Type B pancreatic cell (in vitro differentiated cells): ENCODE results near the gene MIPEP. TPM values are rescaled to one million over a fixed set of nuclear protein-coding genes. Genes with fewer than 3 reads are reported as not detected.
A peak's percentile ranks its signal among the peaks of the same experiment; 100 is the strongest.

ENCODE experiments used
- DNase-seq: peaks from one replicate; pipeline ENCODE4 v3.0.0; 2021; ENCODE audit warnings: mixed read lengths; ENCODE audit not compliant: unreplicated experiment; ENCODE audit errors: extremely low spot score
- H3K27ac Mint-ChIP-seq: 2 replicates; pipeline ENCODE4 v1.8.0; 2021; ENCODE audit warnings: mild to moderate bottlenecking, mixed read lengths
- H3K27me3 Mint-ChIP-seq: 2 replicates; pipeline ENCODE4 v1.8.0; 2021; ENCODE audit warnings: mixed read lengths
- H3K36me3 Mint-ChIP-seq: 2 replicates; pipeline ENCODE4 v1.8.0; 2021; ENCODE audit warnings: mixed read lengths
- H3K4me1 Mint-ChIP-seq: one replicate; pipeline ENCODE4 v1.8.0; 2021; ENCODE audit warnings: mixed read lengths; ENCODE audit not compliant: unreplicated experiment
- H3K4me3 Mint-ChIP-seq: 2 replicates; pipeline ENCODE4 v1.8.0; 2021; ENCODE audit warnings: mild to moderate bottlenecking, mixed read lengths
- H3K9me3 Mint-ChIP-seq: 2 replicates; pipeline ENCODE4 v1.8.0; 2021; ENCODE audit warnings: mixed read lengths
- CTCF ChIP-seq: fragments of 200-600 bp; sonication (generic); conservative IDR thresholded peaks from 2 replicates; pipeline ENCODE4 v1.5.0; 2021; ENCODE audit warnings: antibody characterized with exemption, mild to moderate bottlenecking
- total RNA-seq: library from RNA; stranded (reverse); gene quantifications from 2 replicates; pipeline ENCODE4 v1.2.1, GENCODE V29; 2021; ENCODE audit warnings: low replicate concordance

Gene MIPEP
- total RNA-seq, 1 donor from 2014 or later = 29.9 TPM

GRCh38 chr13:23724196-23724970 lies 164.8 kb downstream of the MIPEP start:
- peaks cover 5% of the 10 kb centered on the region for H3K36me3 Mint-ChIP-seq
- no peak overlapping the region for H3K27ac Mint-ChIP-seq
- H3K4me1 Mint-ChIP-seq = peaks cover 16% of the 10 kb centered on the region
- H3K4me3 Mint-ChIP-seq = no peak overlapping the region
- no peaks in the 10 kb centered on the region for H3K9me3 Mint-ChIP-seq
- no peaks in the 10 kb centered on the region for H3K27me3 Mint-ChIP-seq
- no peak for TF ChIP-seq CTCF
- DNase-seq = no peak

- H3K27ac Mint-ChIP-seq = peak overlapping the region; percentile 7
Measured at GRCh38 chr13:23723471-23723870, 165.7 kb downstream of the MIPEP start.

GRCh38 chr13:23722726-23723453 lies 166.3 kb downstream of the MIPEP start:
- Mint-ChIP-seq H3K4me1 (peaks cover 16% of the 10 kb centered on the region), H3K27ac (no peak overlapping the region), H3K27me3 (no peaks in the 10 kb centered on the region), H3K36me3 (no peaks in the 10 kb centered on the region), H3K9me3 (no peaks in the 10 kb centered on the region), H3K4me3 (no peak overlapping the region)
- no peak for TF ChIP-seq CTCF
- DNase-seq = no peak

More at GRCh38 chr13:23723471-23723870, 165.7 kb downstream of the MIPEP start:
- Mint-ChIP-seq H3K9me3 (no peaks in the 10 kb centered on the region), H3K4me3 (no peak overlapping the region), H3K4me1 (peaks cover 16% of the 10 kb centered on the region), H3K36me3 (no peaks in the 10 kb centered on the region), H3K27me3 (no peaks in the 10 kb centered on the region)
- no peak for DNase-seq
- TF ChIP-seq CTCF = no peak

GRCh38 chr13:23718996-23719395 lies 170.2 kb downstream of the MIPEP start:
- H3K36me3 Mint-ChIP-seq = no peaks in the 10 kb centered on the region
- TF ChIP-seq CTCF = no peak
- no peaks in the 10 kb centered on the region for H3K27me3 Mint-ChIP-seq
- no peak overlapping the region for H3K4me3 Mint-ChIP-seq
- DNase-seq = no peak
- H3K9me3 Mint-ChIP-seq = no peaks in the 10 kb centered on the region
- no peak overlapping the region for H3K27ac Mint-ChIP-seq
- peaks cover 16% of the 10 kb centered on the region for H3K4me1 Mint-ChIP-seq

GRCh38 chr13:23716401-23716800 lies 172.8 kb downstream of the MIPEP start:
- Mint-ChIP-seq H3K9me3 (peaks cover 7% of the 10 kb centered on the region), H3K4me1 (no peaks in the 10 kb centered on the region), H3K36me3 (no peaks in the 10 kb centered on the region), H3K27me3 (no peaks in the 10 kb centered on the region), H3K4me3 (no peak overlapping the region), H3K27ac (no peak overlapping the region)
- DNase-seq = no peak
- TF ChIP-seq CTCF = no peak
